ENCODE results near the gene SYTL1.

Gene SYTL1

DNA sequence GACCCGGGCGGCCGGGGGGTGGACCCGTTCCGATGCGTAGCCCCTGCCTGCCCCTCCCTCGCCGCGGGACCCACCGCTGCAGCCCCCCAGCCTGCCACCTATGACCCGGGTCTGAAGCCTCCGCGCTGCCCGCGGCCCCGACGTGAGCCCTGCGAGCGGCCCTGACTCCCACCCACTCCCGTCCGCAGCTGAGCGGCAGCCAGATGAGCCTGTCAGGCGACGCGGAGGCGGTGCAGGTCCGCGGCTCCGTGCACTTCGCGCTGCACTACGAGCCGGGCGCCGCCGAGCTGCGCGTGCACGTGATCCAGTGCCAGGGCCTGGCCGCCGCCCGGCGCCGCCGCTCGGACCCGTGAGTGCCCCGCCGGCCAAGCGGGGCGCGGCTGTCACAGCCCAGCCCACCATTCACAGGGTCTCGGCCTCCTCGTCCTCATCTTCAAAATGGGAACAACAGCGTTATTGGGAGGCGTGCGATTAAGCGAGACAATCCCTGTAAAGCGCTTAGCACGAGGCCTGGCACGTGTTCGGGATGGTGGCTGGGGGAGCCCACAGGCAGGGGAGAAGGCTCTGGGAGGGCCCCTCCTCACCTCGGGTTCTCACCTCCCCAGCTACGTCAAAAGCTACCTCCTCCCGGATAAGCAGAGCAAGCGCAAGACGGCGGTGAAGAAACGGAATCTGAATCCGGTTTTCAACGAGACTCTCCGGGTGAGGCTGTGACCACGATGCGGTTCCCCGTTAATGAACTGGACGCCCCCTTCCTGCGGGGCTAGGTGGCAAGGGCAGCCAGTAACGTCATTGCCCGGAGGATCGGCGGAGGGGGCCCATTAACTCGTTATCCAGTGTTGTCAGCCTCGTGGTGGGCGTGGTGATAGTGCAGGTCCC is 8.2 kb downstream of the SYTL1 start:
- Histone ChIP-seq H2BK120ac (ENCODE audit: low read depth, low read length) (no peak overlapping the region), H2AK5ac (ENCODE audit: low read length, severe bottlenecking) (no peak overlapping the region), H2BK12ac (ENCODE audit: low read length in 2 of 2) (peak overlapping the region in 1 of 2 experiments; percentile 26), H3K14ac (ENCODE audit: low read length in 2 of 2) (no peak overlapping the region), H4K91ac (ENCODE audit: low read length) (peak overlapping the region; percentile 31), H3K27me3 (ENCODE audit: control insufficient read depth in 1 of 2, insufficient read depth in 1 of 2, low read length in 2 of 2) (peaks cover 0 to 31% of the 10 kb centered on the region in 2 experiments), H2BK15ac (ENCODE audit: low read depth, poor library complexity, severe bottlenecking) (peak overlapping the region; percentile 2), H3K4me1 (ENCODE audit: control insufficient read depth, insufficient read depth, low read depth, low read length) (peaks cover 26% of the 10 kb centered on the region), H3K4me3 (ENCODE audit: insufficient read depth in 1 of 2, low read depth in 1 of 2, low read length in 2 of 2) (peak overlapping the region; percentile 56), H2AFZ (ENCODE audit: low read depth, low read length) (peak overlapping the region; percentile 54), H3K23ac (ENCODE audit: low read length in 2 of 2) (no peak overlapping the region), H3K27ac (ENCODE audit: low read length, poor library complexity, severe bottlenecking) (no peak overlapping the region), H3K9ac (ENCODE audit: low read length) (peak overlapping the region; percentile 45), H3K9me3 (ENCODE audit: control insufficient read depth, low read length) (no peaks in the 10 kb centered on the region), H3K4ac (ENCODE audit: low read depth in 1 of 2, low read length in 2 of 2) (no peak overlapping the region), H3K4me2 (ENCODE audit: low read length, poor library complexity, severe bottlenecking) (peak overlapping the region; percentile 75), H3K18ac (ENCODE audit: low read depth in 1 of 2, low read length in 2 of 2) (peak overlapping the region; percentile 30 to 74), H4K8ac (ENCODE audit: low read length) (peak overlapping the region; percentile 1), H3K36me3 (ENCODE audit: control insufficient read depth in 1 of 2, insufficient read depth in 2 of 2, low read depth in 1 of 2, low read length in 2 of 2) (peaks cover 9 to 14% of the 10 kb centered on the region in 2 experiments), H2BK5ac (ENCODE audit: low read depth, low read length, poor library complexity, severe bottlenecking) (no peak overlapping the region), H3K79me1 (replicated peaks; ENCODE audit: low read length, poor library complexity, severe bottlenecking) (no peaks in the 10 kb centered on the region)
- 31% methylated on average over 64 of the region's 84 CpGs for WGBS
- peak; percentile 68 for DNase-seq

DNA sequence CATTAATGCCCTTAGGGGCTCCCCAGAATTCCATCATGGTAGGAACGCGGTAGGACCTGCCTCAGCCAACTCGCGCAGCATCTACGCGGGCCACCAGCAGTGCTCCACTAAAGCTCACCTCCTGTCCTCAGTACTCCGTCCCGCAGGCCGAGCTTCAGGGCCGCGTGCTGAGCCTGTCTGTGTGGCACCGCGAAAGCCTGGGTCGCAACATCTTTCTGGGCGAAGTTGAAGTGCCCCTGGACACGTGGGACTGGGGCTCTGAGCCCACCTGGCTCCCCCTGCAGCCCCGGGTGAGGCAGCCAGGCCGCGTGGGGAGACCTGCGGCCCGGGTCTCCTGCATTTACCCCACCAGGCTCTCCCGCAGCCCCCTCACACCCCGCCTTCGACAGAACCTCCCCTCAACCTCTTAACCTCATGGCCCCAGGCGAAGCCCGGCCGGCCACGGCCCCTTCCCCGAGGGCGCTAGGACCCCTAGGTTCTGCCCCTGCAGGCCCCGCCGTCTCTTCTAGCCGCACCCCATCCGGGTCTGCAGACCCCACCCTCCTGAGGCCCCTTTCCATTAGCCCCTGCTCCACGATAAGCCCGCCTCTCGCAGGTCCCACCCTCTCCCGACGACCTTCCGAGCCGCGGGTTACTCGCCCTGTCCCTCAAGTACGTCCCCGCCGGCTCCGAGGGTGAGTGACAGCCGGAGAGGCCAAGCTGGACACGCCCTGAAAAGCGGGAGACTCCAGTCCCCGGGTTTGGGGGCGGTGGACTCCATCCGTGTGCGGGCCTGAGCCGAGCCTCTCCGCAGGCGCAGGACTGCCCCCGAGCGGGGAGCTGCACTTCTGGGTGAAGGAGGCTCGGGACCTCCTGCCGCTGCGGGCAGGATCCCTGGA is 9.1 kb downstream of the SYTL1 start:
- no peak overlapping the region for H3K27ac ChIP-seq (ENCODE audit: low read length, poor library complexity, severe bottlenecking)
- peak overlapping the region in 1 of 2 experiments; percentile 21 for H2BK12ac ChIP-seq (ENCODE audit: low read length in 2 of 2)
- peak overlapping the region in 1 of 2 experiments; percentile 38 for H3K4me3 ChIP-seq (ENCODE audit: insufficient read depth in 1 of 2, low read depth in 1 of 2, low read length in 2 of 2)
- no peak overlapping the region for H4K91ac ChIP-seq (ENCODE audit: low read length)
- peak overlapping the region; percentile 45 for H3K9ac ChIP-seq (ENCODE audit: low read length)
- H3K4me2 ChIP-seq (ENCODE audit: low read length, poor library complexity, severe bottlenecking) = peak overlapping the region; percentile 79
- H3K9me3 ChIP-seq (ENCODE audit: control insufficient read depth, low read length) = no peaks in the 10 kb centered on the region
- WGBS = 29% methylated on average over 62 of the region's 62 CpGs
- H2BK15ac ChIP-seq (ENCODE audit: low read depth, poor library complexity, severe bottlenecking) = peak overlapping the region; percentile 13
- H3K4ac ChIP-seq (ENCODE audit: low read depth in 1 of 2, low read length in 2 of 2) = no peak overlapping the region
- no peak overlapping the region for H3K23ac ChIP-seq (ENCODE audit: low read length in 2 of 2)
- H3K36me3 ChIP-seq (ENCODE audit: control insufficient read depth in 1 of 2, insufficient read depth in 2 of 2, low read depth in 1 of 2, low read length in 2 of 2) = peaks cover 17 to 23% of the 10 kb centered on the region in 2 experiments
- H2BK120ac ChIP-seq (ENCODE audit: low read depth, low read length) = no peak overlapping the region
- H2AK5ac ChIP-seq (ENCODE audit: low read length, severe bottlenecking) = no peak overlapping the region
- H2BK5ac ChIP-seq (ENCODE audit: low read depth, low read length, poor library complexity, severe bottlenecking) = no peak overlapping the region
- peaks cover 26% of the 10 kb centered on the region for H3K4me1 ChIP-seq (ENCODE audit: control insufficient read depth, insufficient read depth, low read depth, low read length)
- peak overlapping the region; percentile 12 to 46 for H3K18ac ChIP-seq (ENCODE audit: low read depth in 1 of 2, low read length in 2 of 2)
- DNase-seq = peak; percentile 57
- H2AFZ ChIP-seq (ENCODE audit: low read depth, low read length) = no peak overlapping the region
- peak overlapping the region in 1 of 2 experiments; percentile 46 for H3K14ac ChIP-seq (ENCODE audit: low read length in 2 of 2)
- peak overlapping the region; percentile 61 for H4K8ac ChIP-seq (ENCODE audit: low read length)
- H3K27me3 ChIP-seq (ENCODE audit: control insufficient read depth in 1 of 2, insufficient read depth in 1 of 2, low read length in 2 of 2) = peaks cover 0 to 31% of the 10 kb centered on the region in 2 experiments
- H3K79me1 ChIP-seq (replicated peaks; ENCODE audit: low read length, poor library complexity, severe bottlenecking) = no peaks in the 10 kb centered on the region

DNA sequence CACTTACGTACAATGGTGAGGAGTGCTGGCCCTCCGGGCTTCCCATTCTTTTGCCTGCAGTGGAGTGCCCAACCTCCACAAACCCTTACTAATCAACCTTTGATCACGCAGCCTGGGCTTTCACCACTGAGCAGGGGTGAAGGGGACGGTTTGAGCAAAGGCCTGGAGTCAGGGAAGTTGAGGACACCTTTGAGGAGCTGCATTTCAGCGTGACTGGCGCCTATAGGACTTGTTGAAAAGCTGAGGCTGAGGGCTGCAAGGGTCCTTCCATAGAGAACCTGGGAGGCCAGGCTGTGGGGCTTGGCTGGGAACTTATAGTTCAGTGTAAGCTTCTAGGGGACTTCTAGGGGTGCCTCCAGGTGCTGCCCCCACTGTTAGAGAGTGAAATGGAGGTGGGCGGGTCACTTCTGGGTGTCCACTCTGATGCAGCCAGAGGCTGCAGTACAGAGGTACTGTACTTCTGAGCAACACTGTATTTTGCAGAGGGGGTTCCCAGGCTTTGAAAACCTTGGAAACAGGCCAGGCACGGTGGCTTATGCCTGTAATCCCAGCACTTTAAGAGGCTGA is 9.8 kb downstream of the SYTL1 start:
- peak overlapping the region; percentile 61 for H4K8ac ChIP-seq (ENCODE audit: low read length)
- no peaks in the 10 kb centered on the region for H3K79me1 ChIP-seq (replicated peaks; ENCODE audit: low read length, poor library complexity, severe bottlenecking)
- H3K4me3 ChIP-seq (ENCODE audit: insufficient read depth in 1 of 2, low read depth in 1 of 2, low read length in 2 of 2) = peak overlapping the region in 1 of 2 experiments; percentile 38
- 48% methylated on average over 6 of the region's 8 CpGs for WGBS
- no peak for DNase-seq
- no peak overlapping the region for H4K91ac ChIP-seq (ENCODE audit: low read length)
- peaks cover 24 to 30% of the 10 kb centered on the region in 2 experiments for H3K36me3 ChIP-seq (ENCODE audit: control insufficient read depth in 1 of 2, insufficient read depth in 2 of 2, low read depth in 1 of 2, low read length in 2 of 2)
- peak overlapping the region; percentile 79 for H3K4me2 ChIP-seq (ENCODE audit: low read length, poor library complexity, severe bottlenecking)
- no peak overlapping the region for H3K18ac ChIP-seq (ENCODE audit: low read depth in 1 of 2, low read length in 2 of 2)
- no peak overlapping the region for H2AK5ac ChIP-seq (ENCODE audit: low read length, severe bottlenecking)
- no peak overlapping the region for H3K4ac ChIP-seq (ENCODE audit: low read depth in 1 of 2, low read length in 2 of 2)
- H3K9ac ChIP-seq (ENCODE audit: low read length) = no peak overlapping the region
- H3K27ac ChIP-seq (ENCODE audit: low read length, poor library complexity, severe bottlenecking) = no peak overlapping the region
- no peak overlapping the region for H3K23ac ChIP-seq (ENCODE audit: low read length in 2 of 2)
- peak overlapping the region; percentile 34 for H2BK15ac ChIP-seq (ENCODE audit: low read depth, poor library complexity, severe bottlenecking)
- H3K14ac ChIP-seq (ENCODE audit: low read length in 2 of 2) = no peak overlapping the region
- no peak overlapping the region for H2BK12ac ChIP-seq (ENCODE audit: low read length in 2 of 2)
- no peak overlapping the region for H2AFZ ChIP-seq (ENCODE audit: low read depth, low read length)
- H3K9me3 ChIP-seq (ENCODE audit: control insufficient read depth, low read length) = no peaks in the 10 kb centered on the region
- no peak overlapping the region for H2BK5ac ChIP-seq (ENCODE audit: low read depth, low read length, poor library complexity, severe bottlenecking)
- H3K27me3 ChIP-seq (ENCODE audit: control insufficient read depth in 1 of 2, insufficient read depth in 1 of 2, low read length in 2 of 2) = peaks cover 0 to 31% of the 10 kb centered on the region in 2 experiments
- H2BK120ac ChIP-seq (ENCODE audit: low read depth, low read length) = no peak overlapping the region
- H3K4me1 ChIP-seq (ENCODE audit: control insufficient read depth, insufficient read depth, low read depth, low read length) = peaks cover 26% of the 10 kb centered on the region
